Neural cell (in vitro differentiated cells): ENCODE results near the gene MXRA8. TPM values are rescaled to one million over a fixed set of nuclear protein-coding genes. Genes with fewer than 3 reads are reported as not detected.
A peak's percentile ranks its signal among the peaks of the same experiment; 100 is the strongest.

Source experiments
- H2AFZ ChIP-seq: fragments of 200-600, 300-800 bp; sonication (generic), shearing (Covaris generic); 2 replicates; pipeline ENCODE4 v1.6.0; 2014; ENCODE audit warnings: low read depth, mild to moderate bottlenecking, antibody characterized with exemption, low read length, moderate library complexity
- H3F3A ChIP-seq: fragments of 200-600 bp; shearing (Covaris generic); 2 replicates; pipeline ENCODE4 v1.6.1; 2016; ENCODE audit warnings: mild to moderate bottlenecking, moderate library complexity, mixed read lengths, antibody characterized with exemption, low read length; ENCODE audit not compliant: insufficient read depth, poor library complexity, severe bottlenecking
- H3K27ac ChIP-seq: fragments of 200-600, 300-800 bp; sonication (generic), shearing (Covaris generic); 2 replicates; pipeline ENCODE4 v1.5.1; 2014; ENCODE audit warnings: mild to moderate bottlenecking, low read length, moderate library complexity
- H3K27me3 ChIP-seq: fragments of 300-800, 200-600 bp; sonication (generic), shearing (Covaris generic); 2 replicates; pipeline ENCODE4 v1.6.0; 2014; ENCODE audit warnings: mild to moderate bottlenecking, low read depth, low read length, moderate library complexity; ENCODE audit not compliant: insufficient read depth
- H3K36me3 ChIP-seq: fragments of 300-800, 200-600 bp; sonication (generic), shearing (Covaris generic); 2 replicates; pipeline ENCODE4 v1.5.1; 2014; ENCODE audit warnings: mild to moderate bottlenecking, antibody characterized with exemption, low read length, moderate library complexity; ENCODE audit not compliant: insufficient read depth
- H3K4me2 ChIP-seq: fragments of 300-800, 200-600 bp; sonication (generic), shearing (Covaris generic); 2 replicates; pipeline ENCODE4 v1.6.0; 2014; ENCODE audit warnings: mild to moderate bottlenecking, low read length
- H3K4me3 ChIP-seq: fragments of 300-800, 200-600 bp; sonication (generic), shearing (Covaris generic); 2 replicates; pipeline ENCODE4 v1.5.1; 2014; ENCODE audit warnings: mild to moderate bottlenecking, low read length, moderate library complexity
- H3K79me2 ChIP-seq: fragments of 200-600 bp; shearing (Covaris generic); replicated peaks from 2 replicates; pipeline ENCODE4 v1.6.0; 2014; ENCODE audit warnings: mild to moderate bottlenecking, low read length, moderate library complexity; ENCODE audit not compliant: insufficient read depth
- H3K9ac ChIP-seq: fragments of 300-800, 200-600 bp; sonication (generic), shearing (Covaris generic); 2 replicates; pipeline ENCODE4 v1.6.1; 2016; ENCODE audit warnings: mild to moderate bottlenecking, low read length, mixed read lengths
- H3K9me2 ChIP-seq: fragments of 200-600 bp; shearing (Covaris generic); 2 replicates; pipeline ENCODE4 v1.6.1; 2016; ENCODE audit warnings: mild to moderate bottlenecking, low read length, mixed read lengths; ENCODE audit not compliant: insufficient read depth
- H3K9me3 ChIP-seq: fragments of 200-600, 300-800 bp; sonication (generic), shearing (Covaris generic); 2 replicates; pipeline ENCODE4 v1.6.1; 2016; ENCODE audit warnings: mild to moderate bottlenecking, mixed run types, low read length, moderate library complexity, mixed read lengths
- H4K20me1 ChIP-seq: fragments of 200-600 bp; shearing (Covaris generic); 2 replicates; pipeline ENCODE4 v1.6.1; 2016; ENCODE audit warnings: mild to moderate bottlenecking, mixed run types; ENCODE audit not compliant: insufficient read depth
- EP300 ChIP-seq: fragments of 450-650 bp; conservative IDR thresholded peaks from 2 replicates; pipeline ENCODE4 v1.6.1; 2014; ENCODE audit warnings: antibody characterized with exemption, mild to moderate bottlenecking, moderate library complexity; ENCODE audit not compliant: poor library complexity, severe bottlenecking
- EZH2 ChIP-seq: fragments of 200-600, 300-800 bp; shearing (Covaris generic), sonication (generic); IDR thresholded peaks from 2 replicates; pipeline ENCODE4 v1.6.1; 2014; ENCODE audit warnings: antibody characterized with exemption, low read length, borderline replicate concordance, mild to moderate bottlenecking; ENCODE audit not compliant: insufficient read depth, poor library complexity, severe bottlenecking
- MXI1 ChIP-seq: fragments of 450-650 bp; conservative IDR thresholded peaks from 2 replicates; pipeline ENCODE4 v1.6.1; 2014; ENCODE audit warnings: antibody characterized with exemption, mild to moderate bottlenecking; ENCODE audit not compliant: poor library complexity, severe bottlenecking
- POLR2AphosphoS5 ChIP-seq: IDR thresholded peaks from 2 replicates; pipeline ENCODE4 v1.6.1; 2012
- RAD21 ChIP-seq: fragments of 450-650 bp; conservative IDR thresholded peaks from 2 replicates; pipeline ENCODE4 v1.6.1; 2014; ENCODE audit warnings: antibody characterized with exemption, mild to moderate bottlenecking, moderate library complexity
- SMC3 ChIP-seq: fragments of 450-650 bp; conservative IDR thresholded peaks from 2 replicates; pipeline ENCODE4 v1.6.1; 2014; ENCODE audit warnings: antibody characterized with exemption, mild to moderate bottlenecking, moderate library complexity; ENCODE audit not compliant: poor library complexity
- TAF1 ChIP-seq: IDR thresholded peaks from 2 replicates; pipeline ENCODE4 v1.6.1; 2012; ENCODE audit warnings: low read depth
- polyA plus RNA-seq: library from polyadenylated mRNA; depleted of rRNA; stranded (reverse); fragments of >200 nt; gene quantifications from 2 replicates; pipeline ENCODE4 v1.2.3, GENCODE V29; 2014
- TF ChIP-seq, protein P1 (sequence below): IDR thresholded peaks from 2 replicates; pipeline ENCODE4 v1.6.1; 2012; ENCODE audit warnings: borderline replicate concordance
- TF ChIP-seq, protein P2 (sequence below): fragments of 450-650 bp; IDR thresholded peaks from 2 replicates; pipeline ENCODE4 v1.5.1; 2014; ENCODE audit warnings: antibody characterized with exemption, mild to moderate bottlenecking, moderate library complexity; ENCODE audit not compliant: poor library complexity, severe bottlenecking

The MXRA8 gene
- polyA plus RNA-seq, 1 donor from 2014 or later: 1.7 TPM

GRCh38 chr1:1325288-1326074 lies 32.9 kb downstream of the MXRA8 start:
- H3K79me2 ChIP-seq: peaks cover 34% of the 10 kb centered on the region
- H3K9me2 ChIP-seq: no peaks in the 10 kb centered on the region
- peaks cover 11% of the 10 kb centered on the region for H4K20me1 ChIP-seq
- H3K4me2 ChIP-seq: peak overlapping the region; percentile 73
- H3K27me3 ChIP-seq: no peaks in the 10 kb centered on the region
- H3K9me3 ChIP-seq: no peaks in the 10 kb centered on the region
- no peaks in the 10 kb centered on the region for H3K36me3 ChIP-seq
- TF ChIP-seq TAF1 (no peak), POLR2AphosphoS5 (no peak), EZH2 (no peak), RAD21 (no peak), EP300 (no peak), SMC3 (no peak), MXI1 (no peak)
- TF ChIP-seq, protein P1, sequence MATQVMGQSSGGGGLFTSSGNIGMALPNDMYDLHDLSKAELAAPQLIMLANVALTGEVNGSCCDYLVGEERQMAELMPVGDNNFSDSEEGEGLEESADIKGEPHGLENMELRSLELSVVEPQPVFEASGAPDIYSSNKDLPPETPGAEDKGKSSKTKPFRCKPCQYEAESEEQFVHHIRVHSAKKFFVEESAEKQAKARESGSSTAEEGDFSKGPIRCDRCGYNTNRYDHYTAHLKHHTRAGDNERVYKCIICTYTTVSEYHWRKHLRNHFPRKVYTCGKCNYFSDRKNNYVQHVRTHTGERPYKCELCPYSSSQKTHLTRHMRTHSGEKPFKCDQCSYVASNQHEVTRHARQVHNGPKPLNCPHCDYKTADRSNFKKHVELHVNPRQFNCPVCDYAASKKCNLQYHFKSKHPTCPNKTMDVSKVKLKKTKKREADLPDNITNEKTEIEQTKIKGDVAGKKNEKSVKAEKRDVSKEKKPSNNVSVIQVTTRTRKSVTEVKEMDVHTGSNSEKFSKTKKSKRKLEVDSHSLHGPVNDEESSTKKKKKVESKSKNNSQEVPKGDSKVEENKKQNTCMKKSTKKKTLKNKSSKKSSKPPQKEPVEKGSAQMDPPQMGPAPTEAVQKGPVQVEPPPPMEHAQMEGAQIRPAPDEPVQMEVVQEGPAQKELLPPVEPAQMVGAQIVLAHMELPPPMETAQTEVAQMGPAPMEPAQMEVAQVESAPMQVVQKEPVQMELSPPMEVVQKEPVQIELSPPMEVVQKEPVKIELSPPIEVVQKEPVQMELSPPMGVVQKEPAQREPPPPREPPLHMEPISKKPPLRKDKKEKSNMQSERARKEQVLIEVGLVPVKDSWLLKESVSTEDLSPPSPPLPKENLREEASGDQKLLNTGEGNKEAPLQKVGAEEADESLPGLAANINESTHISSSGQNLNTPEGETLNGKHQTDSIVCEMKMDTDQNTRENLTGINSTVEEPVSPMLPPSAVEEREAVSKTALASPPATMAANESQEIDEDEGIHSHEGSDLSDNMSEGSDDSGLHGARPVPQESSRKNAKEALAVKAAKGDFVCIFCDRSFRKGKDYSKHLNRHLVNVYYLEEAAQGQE: no peak
- TF ChIP-seq, protein P2, sequence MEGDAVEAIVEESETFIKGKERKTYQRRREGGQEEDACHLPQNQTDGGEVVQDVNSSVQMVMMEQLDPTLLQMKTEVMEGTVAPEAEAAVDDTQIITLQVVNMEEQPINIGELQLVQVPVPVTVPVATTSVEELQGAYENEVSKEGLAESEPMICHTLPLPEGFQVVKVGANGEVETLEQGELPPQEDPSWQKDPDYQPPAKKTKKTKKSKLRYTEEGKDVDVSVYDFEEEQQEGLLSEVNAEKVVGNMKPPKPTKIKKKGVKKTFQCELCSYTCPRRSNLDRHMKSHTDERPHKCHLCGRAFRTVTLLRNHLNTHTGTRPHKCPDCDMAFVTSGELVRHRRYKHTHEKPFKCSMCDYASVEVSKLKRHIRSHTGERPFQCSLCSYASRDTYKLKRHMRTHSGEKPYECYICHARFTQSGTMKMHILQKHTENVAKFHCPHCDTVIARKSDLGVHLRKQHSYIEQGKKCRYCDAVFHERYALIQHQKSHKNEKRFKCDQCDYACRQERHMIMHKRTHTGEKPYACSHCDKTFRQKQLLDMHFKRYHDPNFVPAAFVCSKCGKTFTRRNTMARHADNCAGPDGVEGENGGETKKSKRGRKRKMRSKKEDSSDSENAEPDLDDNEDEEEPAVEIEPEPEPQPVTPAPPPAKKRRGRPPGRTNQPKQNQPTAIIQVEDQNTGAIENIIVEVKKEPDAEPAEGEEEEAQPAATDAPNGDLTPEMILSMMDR: no peak
- H3K9ac ChIP-seq: peak overlapping the region; percentile 93
- no peaks in the 10 kb centered on the region for H3F3A ChIP-seq
- peak overlapping the region; percentile 99 for H3K4me3 ChIP-seq
- H3K27ac ChIP-seq: peak overlapping the region; percentile 47
- H2AFZ ChIP-seq: peak overlapping the region; percentile 33

DNA sequence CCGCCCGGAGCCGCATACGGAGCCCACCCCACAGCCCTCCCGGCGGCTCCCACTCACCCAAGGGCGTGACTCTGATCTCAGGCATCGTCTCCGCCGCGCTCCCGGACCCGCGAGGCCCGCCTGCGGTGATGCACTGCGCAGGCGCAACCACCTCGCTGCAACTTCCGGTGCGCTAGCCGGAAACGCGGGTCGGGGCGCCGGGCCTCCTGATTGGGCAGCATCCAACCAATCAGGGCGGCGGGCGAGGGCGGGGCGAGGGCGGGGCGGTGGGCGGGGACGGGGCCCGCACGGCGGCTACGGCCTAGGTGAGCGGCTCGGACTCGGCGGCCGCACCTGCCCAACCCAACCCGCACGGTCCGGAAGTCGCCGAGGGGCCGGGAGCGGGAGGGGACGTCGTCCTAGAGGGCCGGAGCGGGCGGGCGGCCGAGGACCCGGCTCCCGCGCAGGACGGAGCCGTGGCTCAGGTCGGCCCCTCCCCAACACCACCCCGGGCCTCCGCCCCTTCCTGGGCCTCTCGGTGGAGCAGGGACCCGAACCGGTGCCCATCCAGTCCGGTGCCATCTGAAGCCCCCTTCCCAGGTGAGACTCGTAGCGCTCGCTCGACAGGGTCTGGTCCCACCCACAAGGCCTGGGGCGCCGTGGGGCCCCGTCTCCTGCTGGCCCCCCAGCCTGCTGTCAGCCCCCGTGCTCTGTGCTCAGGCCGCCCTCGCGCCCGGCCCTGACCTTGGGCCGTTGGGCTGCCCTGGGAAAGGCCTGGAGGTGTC lies 33.6 kb downstream of the MXRA8 start, which contains the start of the genes CPTP and INTS11:
Gene CPTP (plus strand): TSS at position 279 of the 764 bp plus-strand sequence. CDS start 2,109 bp downstream, outside the sequence.
Gene INTS11 (minus strand): TSS at position 137 of the 764 bp plus-strand sequence. CDS start 52 bp downstream, at position 85.
- Histone ChIP-seq H4K20me1 (peaks cover 16% of the 10 kb centered on the region), H3K79me2 (peaks cover 34% of the 10 kb centered on the region), H3K27me3 (no peaks in the 10 kb centered on the region), H2AFZ (peak within 1 kb of the TSS; percentile 40), H3K9ac (peak within 1 kb of the TSS; percentile 93), H3F3A (no peaks in the 10 kb centered on the region), H3K9me3 (no peaks in the 10 kb centered on the region), H3K27ac (peak within 1 kb of the TSS; percentile 59), H3K9me2 (no peaks in the 10 kb centered on the region), H3K4me2 (peak within 1 kb of the TSS; percentile 73), H3K4me3 (peak within 1 kb of the TSS; percentile 99), H3K36me3 (no peaks in the 10 kb centered on the region)
- TF ChIP-seq EZH2: no peak
- TF ChIP-seq MXI1: peak; percentile 80
- TF ChIP-seq TAF1: peak; percentile 57
- TF ChIP-seq, protein P2: no peak
- peak; percentile 16 for TF ChIP-seq RAD21
- no peak for TF ChIP-seq SMC3
- TF ChIP-seq POLR2AphosphoS5: peak; percentile 95
- TF ChIP-seq EP300: no peak
- TF ChIP-seq, protein P1: peak; percentile 67
